CD4-positive, alpha-beta memory T cell (primary cell): ENCODE data around the gene AFF4. TPM values are rescaled to one million over a fixed set of nuclear protein-coding genes. Genes with fewer than 3 reads are reported as not detected.

Source experiments
- CTCF ChIA-PET: fragments of 350-600 bp; sonication (Branson Sonifier 250); formaldehyde crosslinking; loops from one replicate; lab custom pipeline; 2021; ENCODE audit warnings: inconsistent platforms; ENCODE audit not compliant: partially characterized antibody; lab: Charles Lee
- POLR2A ChIA-PET: fragments of 350-600 bp; sonication (Branson Sonifier 250); formaldehyde crosslinking; loops from one replicate; lab custom pipeline; 2021; ENCODE audit not compliant: partially characterized antibody; lab: Charles Lee
- DNase-seq, 5 donors: peaks; one replicate each; pipeline versions ENCODE4 v3.0.0 to v3.0.0-alpha.2; 2020 to 2022; ENCODE audit warnings: mixed read lengths in 1 of 5
- H3K27ac ChIP-seq: one replicate; pipeline ENCODE4 v1.7.0; 2013; ENCODE audit warnings: low read depth, low read length
- H3K27me3 ChIP-seq: 2 replicates; pipeline ENCODE4 v1.7.0; 2013; ENCODE audit warnings: mild to moderate bottlenecking, low read length, moderate library complexity; ENCODE audit not compliant: insufficient read depth
- H3K36me3 ChIP-seq: 2 replicates; pipeline ENCODE4 v1.7.0; 2013; ENCODE audit warnings: mild to moderate bottlenecking, low read length, moderate library complexity; ENCODE audit not compliant: insufficient read depth
- H3K4me1 ChIP-seq: 2 replicates; pipeline ENCODE4 v1.7.0; 2013; ENCODE audit warnings: mild to moderate bottlenecking, low read length, moderate library complexity; ENCODE audit not compliant: insufficient read depth
- H3K4me3 ChIP-seq, 2 donors: one replicate each; pipeline ENCODE4 v1.7.0; 2013; ENCODE audit warnings: low read length in 2 of 2, mild to moderate bottlenecking in 1 of 2
- H3K9me3 ChIP-seq, 2 donors: one replicate each; pipeline ENCODE4 v1.7.0; 2013; ENCODE audit warnings: low read length in 2 of 2, control low read depth in 1 of 2; ENCODE audit not compliant: control insufficient read depth in 1 of 2
- H3K27ac Mint-ChIP-seq, 7 donors: one replicate each; pipeline ENCODE4 v1.8.0; 2020 to 2021; ENCODE audit warnings: mixed read lengths in 7 of 7, mild to moderate bottlenecking in 6 of 7, inconsistent platforms in 3 of 7, moderate library complexity in 3 of 7
- H3K27me3 Mint-ChIP-seq, 2 donors: one replicate each; pipeline ENCODE4 v1.8.0; 2020 to 2021; ENCODE audit warnings: mixed read lengths in 2 of 2
- H3K36me3 Mint-ChIP-seq, 2 donors: one replicate each; pipeline ENCODE4 v1.8.0; 2020 to 2021; ENCODE audit warnings: mixed read lengths in 2 of 2, inconsistent platforms in 1 of 2, mild to moderate bottlenecking in 1 of 2
- H3K4me1 Mint-ChIP-seq, 4 donors: one replicate each; pipeline ENCODE4 v1.8.0; 2020 to 2021; ENCODE audit warnings: mixed read lengths in 4 of 4, mild to moderate bottlenecking in 1 of 4
- H3K4me3 Mint-ChIP-seq, 8 donors: one replicate each; pipeline ENCODE4 v1.8.0; 2020 to 2021; ENCODE audit warnings: mixed read lengths in 8 of 8, mild to moderate bottlenecking in 7 of 8, moderate library complexity in 6 of 8, inconsistent platforms in 3 of 8
- H3K9me3 Mint-ChIP-seq, 8 donors: one replicate each; pipeline ENCODE4 v1.8.0; 2020 to 2021; ENCODE audit warnings: mixed read lengths in 8 of 8, mild to moderate bottlenecking in 5 of 8, inconsistent platforms in 3 of 8, moderate library complexity in 1 of 8
- intact Hi-C: fragments of 100-400 bp; cut with micrococcal nuclease; formaldehyde crosslinking; loops from one replicate; pipeline ENCODE4 v1.15.1; 2023
- polyA plus RNA-seq, 2 donors: library from polyadenylated mRNA; unstranded; fragments of 300-500 nt; fragmentation: Illumina TruSeq; gene quantifications; one replicate each; pipeline ENCODE4 v1.2.3, GENCODE V29; 2021
- total RNA-seq, 2 experiments: library from RNA; stranded (reverse); gene quantifications; one replicate each; pipeline ENCODE4 v1.2.3, GENCODE V29; 2021

Gene AFF4
- total and polyA plus RNA-seq, 4 experiments from 2014 or later, result 14.1 to 61.6 (median 42.2) TPM

GRCh38 chr5:132871459-132872284 lies 91.8 kb downstream of the AFF4 start:
- peak overlapping the region; percentile 9 to 64 (median 30) for H3K27ac Mint-ChIP-seq
- peaks cover 7 to 13% (median 9%) of the 10 kb centered on the region in 4 donors for H3K4me1 Mint-ChIP-seq
- H3K27ac ChIP-seq, result no peak overlapping the region
- no peaks in the 10 kb centered on the region for H3K9me3 ChIP-seq
- peaks cover 12 to 57% of the 10 kb centered on the region in 2 donors for H3K36me3 Mint-ChIP-seq
- H3K4me3 Mint-ChIP-seq, result no peak overlapping the region
- peaks cover 13% of the 10 kb centered on the region for H3K4me1 ChIP-seq
- ChIA-PET CTCF (interaction anchor here (1.3 to 2.0 kb wide), 2 partner anchors 12 to 52 kb away, joined by 4 to 9 read pairs; no protein-coding TSS in a partner anchor), POLR2A (interaction anchor here (0.5 to 1.1 kb wide), 2 partner anchors 180 to 196 kb away, joined by 3 to 4 read pairs; partner anchors contain the start of gene HSPA4)
- intact Hi-C loops, result no loop called here
- H3K27me3 ChIP-seq, result no peaks in the 10 kb centered on the region
- H3K4me3 ChIP-seq, result no peak overlapping the region
- no peak for DNase-seq
- peaks cover 8% of the 10 kb centered on the region for H3K36me3 ChIP-seq
- no peaks in the 10 kb centered on the region for H3K27me3 Mint-ChIP-seq
- no peaks in the 10 kb centered on the region for H3K9me3 Mint-ChIP-seq

- Mint-ChIP-seq H3K9me3 (no peaks in the 10 kb centered on the region), H3K27ac (peak overlapping the region in 6 of 7 donors; percentile 47 to 74 (median 66)), H3K36me3 (peaks cover 12 to 58% of the 10 kb centered on the region in 2 donors), H3K27me3 (no peaks in the 10 kb centered on the region), H3K4me1 (peaks cover 14 to 22% (median 16%) of the 10 kb centered on the region in 4 donors), H3K4me3 (peak overlapping the region in 1 of 8 donors; percentile 15)
- CTCF ChIA-PET, result interaction anchor here (2.0 kb wide), 1 partner anchor 12 kb away, joined by 9 read pairs; no protein-coding TSS in a partner anchor
- no peaks in the 10 kb centered on the region for H3K9me3 ChIP-seq
- peaks cover 16% of the 10 kb centered on the region for H3K4me1 ChIP-seq
- H3K4me3 ChIP-seq, result no peak overlapping the region
- no peak overlapping the region for H3K27ac ChIP-seq
- no peaks in the 10 kb centered on the region for H3K27me3 ChIP-seq
- DNase-seq, result no peak
- intact Hi-C loops, result no loop called here
- POLR2A ChIA-PET, result interaction anchor here (0.5 to 1.1 kb wide), 2 partner anchors 181 to 196 kb away, joined by 3 to 4 read pairs; partner anchors contain the start of gene HSPA4
- H3K36me3 ChIP-seq, result peaks cover 8% of the 10 kb centered on the region
These were observed 92.6 kb downstream of the AFF4 start for GRCh38 chr5:132870801-132871200.

GRCh38 chr5:132868754-132869153 lies 94.7 kb downstream of the AFF4 start:
- no peak overlapping the region for H3K4me3 ChIP-seq
- no peaks in the 10 kb centered on the region for H3K27me3 Mint-ChIP-seq
- H3K27ac Mint-ChIP-seq, result peak overlapping the region; percentile 68 to 100 (median 79)
- ChIA-PET POLR2A (interaction anchor here (0.9 to 1.2 kb wide), 2 partner anchors 8 to 18 kb away, joined by 3 read pairs; no protein-coding TSS in a partner anchor), CTCF (interaction anchor here (0.7 to 4.3 kb wide), 3 partner anchors 15 to 594 kb away, joined by 4 to 23 read pairs (median 6); partner anchors contain the start of gene SHROOM1)
- no peaks in the 10 kb centered on the region for H3K9me3 ChIP-seq
- H3K27ac ChIP-seq, result no peak overlapping the region
- no peaks in the 10 kb centered on the region for H3K9me3 Mint-ChIP-seq
- H3K4me3 Mint-ChIP-seq, result peak overlapping the region in 6 of 8 donors; percentile 40 to 99 (median 61)
- peaks cover 21% of the 10 kb centered on the region for H3K4me1 ChIP-seq
- no peaks in the 10 kb centered on the region for H3K27me3 ChIP-seq
- intact Hi-C loops, result loop anchor here (5.0 kb wide), 1 partner anchor 121 kb away; the partner anchor contains the start of gene CCNI2
- DNase-seq, result no peak
- peaks cover 8% of the 10 kb centered on the region for H3K36me3 ChIP-seq
- H3K36me3 Mint-ChIP-seq, result peaks cover 12 to 47% of the 10 kb centered on the region in 2 donors
- peaks cover 18 to 29% (median 22%) of the 10 kb centered on the region in 4 donors for H3K4me1 Mint-ChIP-seq

GRCh38 chr5:132867046-132867451 lies 96.4 kb downstream of the AFF4 start:
- Mint-ChIP-seq H3K27ac (peak overlapping the region; percentile 96 to 100 (median 100)), H3K9me3 (no peaks in the 10 kb centered on the region), H3K27me3 (no peaks in the 10 kb centered on the region), H3K36me3 (peaks cover 12 to 34% of the 10 kb centered on the region in 2 donors), H3K4me3 (peak overlapping the region; percentile 95 to 100 (median 100)), H3K4me1 (peaks cover 18 to 29% (median 22%) of the 10 kb centered on the region in 4 donors)
- peak overlapping the region; percentile 93 for H3K27ac ChIP-seq
- H3K27me3 ChIP-seq, result no peaks in the 10 kb centered on the region
- intact Hi-C loops, result loop anchor here (2.0 to 5.0 kb wide), 2 partner anchors 96 to 120 kb away; partner anchors contain the start of genes AFF4 and CCNI2
- H3K9me3 ChIP-seq, result no peaks in the 10 kb centered on the region
- peak overlapping the region; percentile 79 to 90 for H3K4me3 ChIP-seq
- ChIA-PET POLR2A (interaction anchor here (0.7 to 2.4 kb wide), 9 partner anchors 10 to 456 kb away, joined by 3 to 18 read pairs (median 5); partner anchors contain the start of genes AFF4, HSPA4 and IRF1), CTCF (interaction anchor here (1.5 to 4.3 kb wide), 2 partner anchors 16 to 341 kb away, joined by 3 to 23 read pairs; no protein-coding TSS in a partner anchor)
- peaks cover 21% of the 10 kb centered on the region for H3K4me1 ChIP-seq
- peaks cover 8% of the 10 kb centered on the region for H3K36me3 ChIP-seq
- DNase-seq, result no peak

- Mint-ChIP-seq H3K27me3 (no peaks in the 10 kb centered on the region), H3K4me1 (peaks cover 18 to 29% (median 22%) of the 10 kb centered on the region in 4 donors), H3K36me3 (peaks cover 12 to 34% of the 10 kb centered on the region in 2 donors), H3K9me3 (no peaks in the 10 kb centered on the region), H3K4me3 (peak within 1 kb of the TSS; percentile 95 to 100 (median 100)), H3K27ac (peak within 1 kb of the TSS; percentile 96 to 100 (median 100))
- POLR2A ChIA-PET, result interaction anchor here (0.7 to 2.4 kb wide), 13 partner anchors 10 to 1545 kb away, joined by 3 to 18 read pairs (median 5); partner anchors contain the start of genes AFF4, CDKN2AIPNL, HSPA4 and IRF1
- intact Hi-C loops, result loop anchor here (1.0 to 5.0 kb wide), 3 partner anchors 96 to 185 kb away; partner anchors contain the start of genes AFF4 and CCNI2
- peaks cover 8% of the 10 kb centered on the region for H3K36me3 ChIP-seq
- CTCF ChIA-PET, result interaction anchor here (1.5 to 4.3 kb wide), 2 partner anchors 17 to 341 kb away, joined by 3 to 23 read pairs; no protein-coding TSS in a partner anchor
- no peaks in the 10 kb centered on the region for H3K27me3 ChIP-seq
- DNase-seq, result peak; percentile 92 to 98 (median 96)
- H3K9me3 ChIP-seq, result no peaks in the 10 kb centered on the region
- peak within 1 kb of the TSS; percentile 79 to 90 for H3K4me3 ChIP-seq
- peak within 1 kb of the TSS; percentile 93 for H3K27ac ChIP-seq
- H3K4me1 ChIP-seq, result peaks cover 21% of the 10 kb centered on the region
These were observed 96.9 kb downstream of the AFF4 start, which contains the start of the genes GDF9 and UQCRQ for GRCh38 chr5:132866342-132867045. Gene GDF9, minus strand, starts transcription at chr5:132866469. Its CDS starts 1,936 bp downstream, at chr5:132864533. Gene UQCRQ, plus strand, starts transcription at chr5:132866642. Its CDS starts 240 bp downstream, at chr5:132866882.
